DMS153 treated with DMSO at 0.1 percent for 48 hours (cell line): ENCODE results near the gene PPP2R5B.
"Not testable (repeated sequence)": the region's sequence is repeated elsewhere in the genome, so short reads cannot be mapped to it uniquely, and the experiment has no call there.

Experiments
- DNase-seq: peaks from one replicate; lab custom pipeline; 2025; ENCODE audit not compliant: unreplicated experiment; lab: John Stamatoyannopoulos, UW

Gene PPP2R5B

GRCh38 chr11:64971421-64972233 is 47.1 kb downstream of the PPP2R5B start, which contains the start of gene MAJIN:
TSS of gene MAJIN (minus strand) at chr11:64972108. CDS start at chr11:64959405, 12,703 bp downstream.
- DNase-seq = no peak

- DNase-seq = no peak
These were observed 49.6 kb downstream of the PPP2R5B start for GRCh38 chr11:64974124-64974523.

- DNase-seq = no peak
These were observed 52.2 kb downstream of the PPP2R5B start for GRCh38 chr11:64976651-64977050.

DNA sequence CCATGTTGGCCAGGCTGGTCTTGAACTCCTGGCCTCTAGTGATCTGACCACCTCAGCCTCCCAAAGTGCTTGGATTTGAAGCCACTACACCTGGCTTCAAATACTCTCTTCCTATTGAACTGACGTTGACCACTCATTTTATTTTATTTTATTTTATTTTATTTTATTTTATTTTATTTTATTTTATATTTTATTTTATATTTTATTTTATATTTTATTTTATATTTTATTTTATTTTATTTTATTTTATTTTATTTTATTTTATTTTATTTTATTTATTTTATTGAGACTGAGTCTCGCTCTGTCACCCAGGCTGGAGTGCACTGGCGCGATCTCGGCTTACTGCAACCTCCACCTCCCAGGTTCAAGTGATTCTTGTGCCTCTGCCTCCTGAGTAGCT is 58.9 kb downstream of the PPP2R5B start:
- DNase-seq = not testable (repeated sequence)
